Measurements from ENCODE around the gene IL23R. TPM values are rescaled to one million over a fixed set of nuclear protein-coding genes. Genes with fewer than 3 reads are reported as not detected.

The IL23R gene
- polyA plus RNA-seq, 2 donors: 0.01 TPM; not detected in 1

- H3K4me1 ChIP-seq (ENCODE audit: control insufficient read depth in 2 of 2, insufficient read depth in 2 of 2, low read length in 1 of 2): no peaks in the 10 kb centered on the region
- no peak overlapping the region for H3K27ac ChIP-seq (ENCODE audit: low read depth in 2 of 2, low read length in 1 of 2)
- H3K9me3 ChIP-seq (ENCODE audit: control insufficient read depth in 2 of 2, insufficient read depth in 1 of 2, low read depth in 1 of 2, low read length in 1 of 2): no peaks in the 10 kb centered on the region
- H3K4me3 ChIP-seq (ENCODE audit: low read depth in 1 of 2, low read length in 2 of 2): no peak overlapping the region
- WGBS, 2 donors: 83 to 84% methylated on average over 3 of the region's 3 CpGs
- no peaks in the 10 kb centered on the region for H3K36me3 ChIP-seq (ENCODE audit: control insufficient read depth in 2 of 2, insufficient read depth in 2 of 2, low read length in 1 of 2)
- no peaks in the 10 kb centered on the region for H3K27me3 ChIP-seq (ENCODE audit: control insufficient read depth in 1 of 2, insufficient read depth in 2 of 2, low read length in 2 of 2)
Observed at GRCh38 chr1:67304023-67304422, 137.8 kb downstream of the IL23R start.

- no peaks in the 10 kb centered on the region for H3K9me3 ChIP-seq (ENCODE audit: control insufficient read depth in 2 of 2, insufficient read depth in 1 of 2, low read depth in 1 of 2, low read length in 1 of 2)
- no peak overlapping the region for H3K27ac ChIP-seq (ENCODE audit: low read depth in 2 of 2, low read length in 1 of 2)
- WGBS, 2 donors: 90 to 93% methylated on average over 7 of the region's 7 CpGs
- H3K4me1 ChIP-seq (ENCODE audit: control insufficient read depth in 2 of 2, insufficient read depth in 2 of 2, low read length in 1 of 2): no peaks in the 10 kb centered on the region
- no peaks in the 10 kb centered on the region for H3K36me3 ChIP-seq (ENCODE audit: control insufficient read depth in 2 of 2, insufficient read depth in 2 of 2, low read length in 1 of 2)
- no peaks in the 10 kb centered on the region for H3K27me3 ChIP-seq (ENCODE audit: control insufficient read depth in 1 of 2, insufficient read depth in 2 of 2, low read length in 2 of 2)
- no peak overlapping the region for H3K4me3 ChIP-seq (ENCODE audit: low read depth in 1 of 2, low read length in 2 of 2)
Observed at GRCh38 chr1:67306547-67306946, 140.3 kb downstream of the IL23R start.

GRCh38 chr1:67307251-67308060, 141.2 kb downstream of the IL23R start, which contains the start of gene IL12RB2:
IL12RB2 (plus strand) TSS chr1:67307873; CDS start chr1:67320369, 12,496 bp downstream.
- 3 to 4% methylated on average over 60 to 75 of the region's 75 CpGs for WGBS, 2 donors
- Histone ChIP-seq H3K36me3 (ENCODE audit: control insufficient read depth in 2 of 2, insufficient read depth in 2 of 2, low read length in 1 of 2) (no peaks in the 10 kb centered on the region), H3K27ac (ENCODE audit: low read depth in 2 of 2, low read length in 1 of 2) (no peak within 1 kb of the TSS), H3K4me3 (ENCODE audit: low read depth in 1 of 2, low read length in 2 of 2) (peak within 1 kb of the TSS; percentile 37 to 54), H3K27me3 (ENCODE audit: control insufficient read depth in 1 of 2, insufficient read depth in 2 of 2, low read length in 2 of 2) (no peaks in the 10 kb centered on the region), H3K4me1 (ENCODE audit: control insufficient read depth in 2 of 2, insufficient read depth in 2 of 2, low read length in 1 of 2) (no peaks in the 10 kb centered on the region), H3K9me3 (ENCODE audit: control insufficient read depth in 2 of 2, insufficient read depth in 1 of 2, low read depth in 1 of 2, low read length in 1 of 2) (no peaks in the 10 kb centered on the region)

- no peaks in the 10 kb centered on the region for H3K36me3 ChIP-seq (ENCODE audit: control insufficient read depth in 2 of 2, insufficient read depth in 2 of 2, low read length in 1 of 2)
- H3K4me1 ChIP-seq (ENCODE audit: control insufficient read depth in 2 of 2, insufficient read depth in 2 of 2, low read length in 1 of 2): no peaks in the 10 kb centered on the region
- no peaks in the 10 kb centered on the region for H3K9me3 ChIP-seq (ENCODE audit: control insufficient read depth in 2 of 2, insufficient read depth in 1 of 2, low read depth in 1 of 2, low read length in 1 of 2)
- no peaks in the 10 kb centered on the region for H3K27me3 ChIP-seq (ENCODE audit: control insufficient read depth in 1 of 2, insufficient read depth in 2 of 2, low read length in 2 of 2)
- H3K27ac ChIP-seq (ENCODE audit: low read depth in 2 of 2, low read length in 1 of 2): no peak overlapping the region
- WGBS, 2 donors: 40% methylated on average over 15 of the region's 15 CpGs
- H3K4me3 ChIP-seq (ENCODE audit: low read depth in 1 of 2, low read length in 2 of 2): peak overlapping the region in 1 of 2 donors; percentile 54
Observed at GRCh38 chr1:67308136-67308535, 141.9 kb downstream of the IL23R start.

Other genes starting within 250 kb of the IL23R start
- gene DNAI4, start 241.6 kb upstream of the IL23R start, polyA plus RNA-seq: under 1 TPM; 0.26 to 0.36 TPM
- 1 to 10 TPM; 7.5 to 7.7 TPM for gene MIER1, start 241.5 kb upstream of the IL23R start, polyA plus RNA-seq
- gene SLC35D1, start 112.3 kb upstream of the IL23R start, polyA plus RNA-seq: 1 to 10 TPM; 1.5 to 3.0 TPM
- gene C1orf141, start 31.5 kb upstream of the IL23R start, polyA plus RNA-seq: not detected
- gene IL12RB2, start 141.4 kb downstream of the IL23R start, polyA plus RNA-seq: 1 to 10 TPM; 1.3 to 1.7 TPM

Measured in esophagus (tissue), 2 donors.